Spleen (tissue), 7 donors: Measurements from ENCODE around the gene TRMO.

Experiments
- CTCF ChIP-seq, 11 experiments: fragments of 200-600 bp in 7 of 11; fragments of 450-650 bp in 4 of 11; sonication (generic) in 4 of 11; IDR thresholded peaks in 8 of 11; conservative IDR thresholded peaks in 3 of 11; 1 replicate in 7 of 11; 2 replicates in 4 of 11; pipeline versions ENCODE4 v1.4.0 to v1.8.0; 2016 to 2021; ENCODE audit warnings: antibody characterized with exemption in 11 of 11, inconsistent platforms in 4 of 11, mild to moderate bottlenecking in 1 of 11
- POLR2A ChIP-seq, 3 donors: fragments of 450-650 bp; IDR thresholded peaks; one replicate each; pipeline ENCODE4 v1.5.1; 2017; ENCODE audit warnings: antibody characterized with exemption in 3 of 3, mild to moderate bottlenecking in 1 of 3
- POLR2AphosphoS5 ChIP-seq, 3 donors: sonication (generic); formaldehyde crosslinking; IDR thresholded peaks; one replicate each; pipeline ENCODE4 v1.5.1; 2017; ENCODE audit warnings: antibody characterized with exemption in 3 of 3
- donor health status: DM: no; HTN: no; CAD: no; lungs with moderate emphysema.
- donor health status: DM: no; HTN: no; CAD: no.
- donor health status: DM: no; HTN: no; CAD: no.

- TF ChIP-seq POLR2A (IDR thresholded peaks at IDR 0.05) (no peak), CTCF (IDR thresholded peaks at IDR 0.05 in 8 of 11, conservative IDR thresholded peaks at IDR 0.05 in 3 of 11) (no peak), POLR2AphosphoS5 (IDR thresholded peaks at IDR 0.05) (no peak)
Measured at GRCh38 chr9:97944612-97945011, 22.3 kb upstream of the TRMO start.
